Subcutaneous adipose tissue (tissue), 4 donors: ENCODE data around the gene RBM19. TPM values are rescaled to one million over a fixed set of nuclear protein-coding genes. Genes with fewer than 3 reads are reported as not detected.

Source experiments
- CTCF ChIP-seq: fragments of 450-650 bp; IDR thresholded peaks from one replicate; pipeline ENCODE4 v1.5.1; 2016; ENCODE audit warnings: low read depth, mild to moderate bottlenecking, control low read depth, antibody characterized with exemption, moderate library complexity
- total RNA-seq, 4 donors: library from RNA; depleted of rRNA; stranded (reverse); fragments of >200 nt; gene quantifications; one replicate each; pipeline ENCODE4 v1.1.0, GENCODE V29; 2016

The RBM19 gene
- total RNA-seq, 4 donors from 2014 or later, result 19.2 to 54.4 (median 32.1) TPM

DNA sequence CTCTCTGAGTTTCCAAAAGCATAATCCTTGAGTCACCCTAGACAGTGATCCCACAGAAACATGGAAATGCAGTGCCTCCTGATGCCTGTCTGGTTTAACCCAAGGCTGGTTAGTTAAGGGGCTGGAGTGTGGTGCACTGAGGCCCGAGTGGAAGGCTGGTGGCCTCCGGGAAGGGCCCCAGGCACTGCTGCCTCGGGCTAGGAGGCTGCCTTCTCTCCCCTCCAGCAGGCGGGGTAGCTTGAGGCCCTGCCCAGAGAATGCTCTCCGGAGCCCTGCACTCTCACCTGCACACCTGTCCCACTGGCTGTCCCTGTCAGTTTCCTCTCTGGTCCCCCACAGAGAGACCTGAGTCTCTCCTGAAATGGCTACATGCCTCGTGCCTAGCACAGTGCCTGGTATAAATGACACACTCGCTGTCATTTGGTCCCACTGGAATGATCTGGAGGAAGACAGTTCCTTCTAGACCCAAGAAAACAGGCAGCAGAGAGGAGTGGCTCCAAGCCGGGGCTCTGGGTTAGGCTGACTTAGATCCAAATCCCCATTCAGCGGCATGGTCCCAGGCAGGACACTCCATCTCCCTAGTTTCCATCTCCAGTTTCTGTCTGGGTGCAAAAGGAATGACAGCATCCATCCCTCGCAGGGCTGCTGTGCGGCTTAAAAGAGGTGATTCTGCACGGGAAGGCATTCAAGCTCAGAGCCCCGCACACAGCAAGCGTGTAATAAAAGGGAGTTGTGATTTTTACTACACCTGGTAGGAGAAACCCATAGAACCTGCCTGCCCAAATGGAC, 54.0 kb downstream of the RBM19 start:
- TF ChIP-seq CTCF, result no peak

DNA sequence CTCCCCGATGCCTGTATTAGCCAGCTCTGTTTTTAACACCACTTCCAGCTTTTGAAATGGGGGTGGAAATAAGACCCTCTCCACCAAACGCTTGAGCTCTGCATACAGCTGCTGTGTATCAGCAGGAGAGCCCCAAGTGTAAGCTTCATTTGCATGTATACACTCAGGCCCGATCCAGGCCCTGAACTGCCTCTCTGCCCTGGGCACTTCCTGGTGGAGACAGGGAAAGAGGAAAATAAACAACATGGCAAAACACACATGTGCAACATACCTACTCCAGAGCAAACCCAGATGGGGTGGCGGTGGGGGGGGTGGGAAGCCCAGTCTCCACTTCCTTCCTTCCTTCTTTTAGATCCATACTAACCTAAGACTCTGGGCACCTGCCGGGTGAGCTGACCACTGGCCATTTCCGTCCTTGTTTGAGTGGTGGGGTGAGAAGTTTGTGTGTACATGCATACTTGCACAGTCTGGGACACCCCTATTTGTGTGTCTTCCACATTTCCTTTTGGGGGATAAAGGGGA, 55.3 kb downstream of the RBM19 start:
- no peak for TF ChIP-seq CTCF

GRCh38 chr12:113909776-113910420, 56.2 kb downstream of the RBM19 start:
- no peak for TF ChIP-seq CTCF

- TF ChIP-seq CTCF, result no peak
These were observed 57.5 kb downstream of the RBM19 start for GRCh38 chr12:113908584-113909100.

DNA sequence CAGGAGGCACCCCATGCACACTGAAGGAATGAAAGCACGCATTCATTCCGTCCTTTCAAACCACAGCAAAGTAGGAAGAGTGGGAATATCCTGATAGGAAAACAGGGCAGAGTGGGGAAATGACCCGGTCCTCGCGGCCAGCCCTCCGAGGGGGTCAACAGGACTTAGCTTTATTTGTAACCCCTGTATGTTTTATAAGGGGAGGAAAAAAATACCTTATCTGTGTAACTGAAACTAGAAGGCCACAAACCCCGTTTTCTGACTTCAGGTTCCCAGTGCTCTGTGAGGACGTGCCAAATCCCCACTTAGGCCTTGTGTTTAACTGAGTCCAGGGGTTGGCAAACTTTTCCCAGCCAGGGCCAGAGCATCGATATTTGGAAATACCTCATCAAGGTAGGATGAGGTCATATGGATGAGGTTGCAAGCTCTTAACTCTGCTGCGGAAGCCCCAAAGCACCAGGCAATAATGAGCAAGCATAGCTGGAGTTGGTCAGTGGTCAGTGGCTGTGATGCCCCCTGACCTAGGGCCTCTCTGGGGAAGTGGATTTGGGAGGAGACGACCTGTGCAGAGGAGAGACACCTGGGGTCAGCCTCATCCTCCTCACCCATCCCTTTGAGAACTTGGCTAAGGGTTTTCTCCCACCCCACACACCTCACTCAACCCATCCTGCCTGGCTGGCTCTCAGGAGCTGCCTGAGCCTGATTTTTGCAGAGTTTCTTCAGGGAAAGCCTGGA, 58.5 kb downstream of the RBM19 start:
- TF ChIP-seq CTCF, result no peak

DNA sequence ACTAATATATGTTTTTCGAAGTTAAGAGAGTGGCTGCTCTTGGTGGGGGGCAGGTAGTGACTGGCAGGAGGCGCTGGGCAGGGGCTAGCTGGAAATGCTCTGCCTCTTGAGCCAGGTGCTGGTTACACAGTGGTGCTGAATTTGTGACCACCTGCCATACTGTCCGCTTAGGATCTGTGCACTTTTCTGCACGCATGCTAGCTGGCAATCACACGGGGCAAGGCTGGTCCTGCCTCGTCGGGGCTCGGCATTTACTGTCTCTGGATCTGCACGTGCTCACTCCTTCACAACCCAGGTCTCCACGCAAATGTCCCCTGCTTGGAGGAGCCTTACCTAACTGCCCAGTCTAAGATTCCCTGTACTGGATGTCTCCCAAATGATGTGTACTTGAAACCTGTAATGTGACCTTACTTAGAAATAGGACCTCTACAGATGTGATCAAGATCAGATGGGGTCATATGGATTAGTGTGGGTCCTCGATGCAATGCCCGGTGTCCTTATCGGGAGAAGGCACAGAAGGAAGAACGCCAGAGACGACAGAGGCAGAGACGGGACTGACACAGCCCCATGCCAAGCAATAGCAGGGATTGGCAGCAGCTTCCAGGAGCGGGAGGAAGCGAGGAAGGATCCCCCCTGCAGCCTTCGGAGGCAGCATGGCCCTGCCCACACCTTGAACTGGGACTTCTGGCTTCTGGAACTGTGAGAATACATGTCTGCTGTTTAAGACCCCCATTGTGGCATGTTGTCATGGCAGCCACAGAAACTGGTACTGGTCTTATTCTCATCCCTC, 59.5 kb downstream of the RBM19 start:
- no peak for TF ChIP-seq CTCF
